GM12878 (cell line): ENCODE measurements around the gene ADK. TPM values are rescaled to one million over a fixed set of nuclear protein-coding genes. Genes with fewer than 3 reads are reported as not detected.

ENCODE experiments used
- ATAC-seq: fragments of 200-7000 bp; cut with Tn5 transposase; 3 replicates; pipeline ENCODE4 v1.9.1; 2020; ENCODE audit warnings: mild to moderate bottlenecking, moderate library complexity
- BruUV-seq: library from RNA; stranded (reverse); fragments of 400-500 nt; replicated peaks from 2 replicates; lab custom pipeline; 2021; lab: Mats Ljungman, UMichigan
- CTCF ChIA-PET: fragments of 300-600 bp; sonication (Branson Sonifier 250); formaldehyde crosslinking; extraction: SDS; loops from one replicate; lab custom pipeline; 2021; ENCODE audit warnings: inconsistent platforms; lab: Yijun Ruan, JAX
- POLR2A ChIA-PET: fragments of 350-600 bp; formaldehyde crosslinking; extraction: SDS; loops from one replicate; lab custom pipeline; 2021; ENCODE audit warnings: inconsistent platforms; lab: Charles Lee
- RAD21 ChIA-PET: fragments of 300-600 bp; sonication (Branson Sonifier 250); formaldehyde crosslinking; loops from one replicate; lab custom pipeline; 2023; ENCODE audit warnings: antibody characterized with exemption; ENCODE audit not compliant: unreplicated experiment; lab: Charles Lee
- SMC1A ChIA-PET: fragments of 300-600 bp; sonication (Branson Sonifier 250); formaldehyde crosslinking; loops from one replicate; lab custom pipeline; 2023; ENCODE audit not compliant: unreplicated experiment, uncharacterized antibody; lab: Charles Lee
- DNase-seq: peaks from one replicate; pipeline ENCODE4 v3.0.0-alpha.2; 2011; ENCODE audit warnings: low read depth, low spot score
- FAIRE-seq: peaks from 3 replicates; lab custom pipeline; 2011; peaks lifted over from hg19 to GRCh38; lab: Jason Lieb, UNC
- H2AFZ ChIP-seq: 2 replicates; pipeline ENCODE4 v1.6.0; 2011; ENCODE audit warnings: low read depth, low read length, control low read depth; ENCODE audit not compliant: control insufficient read depth
- H3K27ac ChIP-seq: 2 replicates; pipeline ENCODE4 v1.5.1; 2011; ENCODE audit warnings: control low read depth; ENCODE audit not compliant: control insufficient read depth, insufficient read depth
- H3K27me3 ChIP-seq, 2 experiments: replicated peaks in 1 of 2; 2 replicates each; pipeline versions ENCODE4 v1.6.0 to v1.6.1; 2011; ENCODE audit warnings: low read length in 1 of 2; ENCODE audit not compliant: control insufficient read depth in 2 of 2, insufficient read depth in 2 of 2
- H3K36me3 ChIP-seq, 2 experiments: 2 replicates each; pipeline ENCODE4 v1.5.1; 2011; ENCODE audit warnings: low read length in 1 of 2; ENCODE audit not compliant: control insufficient read depth in 2 of 2, insufficient read depth in 2 of 2
- H3K4me1 ChIP-seq: 2 replicates; pipeline ENCODE4 v1.6.1; 2011; ENCODE audit warnings: mild to moderate bottlenecking, low read length, moderate library complexity, mixed read lengths; ENCODE audit not compliant: control insufficient read depth, insufficient read depth
- H3K4me2 ChIP-seq: 2 replicates; pipeline ENCODE4 v1.6.0; 2011; ENCODE audit warnings: control low read depth; ENCODE audit not compliant: control insufficient read depth, insufficient read depth
- H3K4me3 ChIP-seq: fragments of 200-600 bp; sonication (generic); 2 replicates; pipeline ENCODE4 v1.5.1; 2016
- H3K79me2 ChIP-seq: 2 replicates; pipeline ENCODE4 v1.6.0; 2011; ENCODE audit warnings: low read length; ENCODE audit not compliant: control insufficient read depth, insufficient read depth
- H3K9ac ChIP-seq: 2 replicates; pipeline ENCODE4 v1.8.0; 2011; ENCODE audit warnings: low read length, control low read depth, mixed read lengths; ENCODE audit not compliant: control insufficient read depth, insufficient read depth
- H3K9me3 ChIP-seq: replicated peaks from 3 replicates; pipeline ENCODE4 v1.5.1; 2011; ENCODE audit warnings: mild to moderate bottlenecking, low read length; ENCODE audit not compliant: control insufficient read depth, insufficient read depth
- H4K20me1 ChIP-seq: 2 replicates; pipeline ENCODE4 v1.6.0; 2011; ENCODE audit not compliant: control insufficient read depth, insufficient read depth
- BACH1 ChIP-seq: fragments of 450-650 bp; IDR thresholded peaks from 2 replicates; pipeline ENCODE4 v1.6.1; 2017; ENCODE audit warnings: mild to moderate bottlenecking, borderline replicate concordance
- BCL3 ChIP-seq: IDR thresholded peaks from 2 replicates; pipeline ENCODE4 v1.6.1; 2011; ENCODE audit warnings: borderline replicate concordance, low read depth, mild to moderate bottlenecking, moderate library complexity, low read length; ENCODE audit not compliant: insufficient read depth, poor library complexity, severe bottlenecking
- FOXK2 ChIP-seq: fragments of 450-650 bp; IDR thresholded peaks from 2 replicates; pipeline ENCODE4 v1.6.1; 2017; ENCODE audit warnings: mild to moderate bottlenecking, moderate library complexity
- JUND ChIP-seq: IDR thresholded peaks from 2 replicates; pipeline ENCODE4 v1.6.1; 2012; ENCODE audit warnings: low read depth, mild to moderate bottlenecking, low read length, improper control_type of control experiment, moderate library complexity
- NFYB ChIP-seq: IDR thresholded peaks from 2 replicates; pipeline ENCODE4 v1.6.1; 2011; ENCODE audit warnings: low read depth, mild to moderate bottlenecking, low read length, improper control_type of control experiment, moderate library complexity; ENCODE audit not compliant: insufficient read depth
- WGBS: methylation state at CpG from one replicate; pipeline ENCODE4 v1.1.6; 2016; ENCODE audit warnings: low lambda C conversion rate; ENCODE audit not compliant: insufficient replicate concordance, insufficient coverage; ENCODE audit errors: missing lambda C conversion rate; 5-methylcytosine and 5-hydroxymethylcytosine counted together
- in situ Hi-C: fragments of 300-500 bp; cut with MboI; formaldehyde crosslinking; loops from 9 replicates; pipeline ENCODE4 v1.14.3; 2018; ENCODE audit warnings: mixed read lengths
- intact Hi-C: fragments of 100-400 bp; cut with micrococcal nuclease; formaldehyde crosslinking; loops from one replicate; pipeline ENCODE4 v1.14.2; 2022; ENCODE audit not compliant: unreplicated experiment
- polyA plus RNA-seq, 11 experiments: library from polyadenylated mRNA; depleted of rRNA in 4 of 11; unstranded in 6 of 11; stranded (reverse) in 5 of 11; fragments of >200 nt; fragmentation: Nextera tagmentation in 4 of 11; fragmentation: Illumina TruSeq in 1 of 11; extraction: Ambion mirVana in 4 of 11; extraction: Trizol in 1 of 11; gene quantifications; 1 replicate in 1 of 11; 2 replicates in 10 of 11; pipeline versions ENCODE4 v1.2.1 to v1.2.3, GENCODE V29; 2011 to 2016; ENCODE audit warnings: inconsistent platforms in 2 of 11, missing spikeins in 2 of 11, low read depth in 1 of 11
- total RNA-seq, 4 experiments: library from RNA; depleted of rRNA in 3 of 4; stranded (reverse); fragments of >200 nt in 3 of 4; fragmentation: Illumina TruSeq in 1 of 4; extraction: Trizol in 1 of 4; gene quantifications; 2 replicates each; pipeline versions ENCODE4 v1.2.1 to v1.2.3, GENCODE V29; 2013 to 2021
- TF ChIP-seq, protein P1 (sequence below): fragments of 450-650 bp; IDR thresholded peaks from 2 replicates; pipeline ENCODE4 v1.6.1; 2017; ENCODE audit warnings: low read depth, mild to moderate bottlenecking, moderate library complexity

ADK gene
- total and polyA plus RNA-seq, 10 of the 15 experiments (the other 5 are each of a cell fraction or from before 2014, with no cell fraction given) = 42.0 to 151 (median 81.6) TPM

DNA sequence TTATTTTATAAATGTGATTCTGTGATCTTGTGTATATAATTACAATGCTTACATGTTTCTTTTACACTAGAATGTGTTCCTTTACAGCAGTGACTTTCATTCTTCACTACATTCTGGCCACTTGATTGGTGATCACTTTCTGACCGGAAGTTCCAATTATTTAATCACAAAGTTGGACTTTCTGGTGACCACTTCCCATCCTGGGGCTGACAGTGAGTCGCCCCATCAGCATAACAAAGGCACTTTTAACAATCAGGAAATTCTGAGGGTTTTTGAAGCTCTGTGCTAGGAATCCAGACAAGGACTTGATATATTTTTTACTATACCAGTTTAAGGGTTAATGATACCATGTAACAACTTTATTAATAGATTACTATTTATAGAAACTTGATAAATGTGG, 393.1 kb downstream of the ADK start:
- Histone ChIP-seq H3K27me3 (no peaks in the 10 kb centered on the region), H3K4me1 (no peaks in the 10 kb centered on the region), H3K4me2 (no peak overlapping the region), H3K9me3 (no peaks in the 10 kb centered on the region), H3K27ac (no peak overlapping the region), H3K4me3 (no peak overlapping the region), H3K9ac (no peak overlapping the region), H3K79me2 (no peaks in the 10 kb centered on the region), H3K36me3 (no peaks in the 10 kb centered on the region), H4K20me1 (no peaks in the 10 kb centered on the region), H2AFZ (no peak overlapping the region)
- POLR2A ChIA-PET = no interaction called here
- SMC1A ChIA-PET = no interaction called here
- intact Hi-C loops (no loop called here), in situ Hi-C loops (no loop called here)
- FAIRE-seq (no peak), DNase-seq (no peak), ATAC-seq (no peak)
- TF ChIP-seq NFYB (no peak), BACH1 (no peak), BCL3 (no peak), JUND (no peak), FOXK2 (no peak)
- TF ChIP-seq, protein P1, sequence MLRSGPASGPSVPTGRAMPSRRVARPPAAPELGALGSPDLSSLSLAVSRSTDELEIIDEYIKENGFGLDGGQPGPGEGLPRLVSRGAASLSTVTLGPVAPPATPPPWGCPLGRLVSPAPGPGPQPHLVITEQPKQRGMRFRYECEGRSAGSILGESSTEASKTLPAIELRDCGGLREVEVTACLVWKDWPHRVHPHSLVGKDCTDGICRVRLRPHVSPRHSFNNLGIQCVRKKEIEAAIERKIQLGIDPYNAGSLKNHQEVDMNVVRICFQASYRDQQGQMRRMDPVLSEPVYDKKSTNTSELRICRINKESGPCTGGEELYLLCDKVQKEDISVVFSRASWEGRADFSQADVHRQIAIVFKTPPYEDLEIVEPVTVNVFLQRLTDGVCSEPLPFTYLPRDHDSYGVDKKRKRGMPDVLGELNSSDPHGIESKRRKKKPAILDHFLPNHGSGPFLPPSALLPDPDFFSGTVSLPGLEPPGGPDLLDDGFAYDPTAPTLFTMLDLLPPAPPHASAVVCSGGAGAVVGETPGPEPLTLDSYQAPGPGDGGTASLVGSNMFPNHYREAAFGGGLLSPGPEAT = no peak
- CTCF ChIA-PET = no interaction called here
- no TSS peak for BruUV-seq
- WGBS = 63% methylated on average over 2 of the region's 2 CpGs
- RAD21 ChIA-PET = no interaction called here
